Endodermal cell (in vitro differentiated cells): ENCODE measurements around the gene FRRS1L. TPM values are rescaled to one million over a fixed set of nuclear protein-coding genes. Genes with fewer than 3 reads are reported as not detected.

ENCODE experiments used
- DNase-seq: peaks from one replicate; pipeline ENCODE4 v3.0.0-alpha.2; 2017
- H3K27ac ChIP-seq: 2 replicates; pipeline ENCODE4 v1.5.1; 2013; ENCODE audit warnings: mild to moderate bottlenecking, low read depth, low read length, moderate library complexity
- H3K27me3 ChIP-seq: 2 replicates; pipeline ENCODE4 v1.6.1; 2013; ENCODE audit warnings: mild to moderate bottlenecking, low read length, moderate library complexity; ENCODE audit not compliant: insufficient read depth, control insufficient read depth, poor library complexity, severe bottlenecking
- H3K36me3 ChIP-seq: 2 replicates; pipeline ENCODE4 v1.7.0; 2013; ENCODE audit warnings: mild to moderate bottlenecking, low read length, moderate library complexity; ENCODE audit not compliant: control insufficient read depth, insufficient read depth
- H3K4me1 ChIP-seq: one replicate; pipeline ENCODE4 v1.7.0; 2013; ENCODE audit warnings: low read length; ENCODE audit not compliant: control insufficient read depth, insufficient read depth
- H3K4me3 ChIP-seq: 2 replicates; pipeline ENCODE4 v1.5.1; 2013; ENCODE audit warnings: mild to moderate bottlenecking, low read length, moderate library complexity
- H3K9ac ChIP-seq: 2 replicates; pipeline ENCODE4 v1.6.1; 2013; ENCODE audit warnings: mild to moderate bottlenecking, low read length, moderate library complexity; ENCODE audit not compliant: poor library complexity, severe bottlenecking; ENCODE audit errors: extremely low read depth
- H3K9me3 ChIP-seq: 2 replicates; pipeline ENCODE4 v1.6.1; 2013; ENCODE audit warnings: mild to moderate bottlenecking, low read length, moderate library complexity; ENCODE audit not compliant: control insufficient read depth
- H3K27ac Mint-ChIP-seq: 2 replicates; pipeline ENCODE4 v1.8.0; 2020; ENCODE audit warnings: mixed read lengths
- H3K27me3 Mint-ChIP-seq: 2 replicates; pipeline ENCODE4 v1.8.0; 2021; ENCODE audit warnings: mild to moderate bottlenecking, mixed read lengths; ENCODE audit not compliant: insufficient read depth
- H3K36me3 Mint-ChIP-seq: 2 replicates; pipeline ENCODE4 v1.8.0; 2020; ENCODE audit warnings: low read depth, mixed read lengths
- H3K4me1 Mint-ChIP-seq: 2 replicates; pipeline ENCODE4 v1.8.0; 2020; ENCODE audit warnings: mixed read lengths
- H3K4me3 Mint-ChIP-seq: 2 replicates; pipeline ENCODE4 v1.8.0; 2020; ENCODE audit warnings: mild to moderate bottlenecking, moderate library complexity, mixed read lengths
- H3K9me3 Mint-ChIP-seq: 2 replicates; pipeline ENCODE4 v1.8.0; 2020; ENCODE audit warnings: mild to moderate bottlenecking, mixed read lengths
- CTCF ChIP-seq: fragments of 200-600 bp; sonication (generic); conservative IDR thresholded peaks from 2 replicates; pipeline ENCODE4 v1.5.0; 2021; ENCODE audit warnings: antibody characterized with exemption, mild to moderate bottlenecking
- WGBS, 2 experiments: methylation state at CpG; one replicate each; pipeline versions ENCODE4 v1.1.5 to v1.1.7; 2013; ENCODE audit warnings: missing lambda C conversion rate in 2 of 2, mixed read lengths in 1 of 2; ENCODE audit not compliant: insufficient coverage in 1 of 2, insufficient read length in 1 of 2; 5-methylcytosine and 5-hydroxymethylcytosine counted together
- total RNA-seq, 2 donors: library from RNA; stranded (reverse); fragmentation: NEBNext Ultra II Directional in 1 of 2; extraction: Animal tissue kit (Norgen Biotek cat#: 25700) in 1 of 2; gene quantifications; 2 replicates in 1 of 2; 3 replicates in 1 of 2; pipeline ENCODE4 v1.2.1, GENCODE V29; 2021

The FRRS1L gene
- total RNA-seq, 2 donors from 2014 or later = 1.5 to 1.8 TPM

DNA sequence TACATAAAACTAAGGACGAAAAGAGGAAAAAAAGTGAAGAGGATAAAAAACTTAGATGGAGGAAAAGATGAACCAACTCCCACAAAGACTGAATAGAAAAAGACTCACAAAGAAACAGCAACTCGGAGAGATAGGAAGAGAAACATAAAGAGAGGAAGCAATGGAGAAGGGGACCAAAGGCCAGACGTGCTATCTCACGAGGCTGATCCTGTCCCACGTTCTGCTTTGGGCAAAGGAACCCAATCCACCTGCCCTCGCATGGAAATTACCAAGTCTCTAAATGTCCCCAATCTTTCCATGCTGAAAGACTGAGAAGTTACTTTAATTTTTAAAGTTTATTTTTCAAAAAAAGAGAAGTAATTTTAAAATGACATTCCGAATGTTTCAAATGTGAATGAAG is 83.9 kb downstream of the FRRS1L start:
- peaks cover 21% of the 10 kb centered on the region for H3K4me1 Mint-ChIP-seq
- H3K36me3 Mint-ChIP-seq = peaks cover 52% of the 10 kb centered on the region
- H3K27ac ChIP-seq = no peak overlapping the region
- H3K9me3 ChIP-seq = no peaks in the 10 kb centered on the region
- H3K4me3 Mint-ChIP-seq = no peak overlapping the region
- DNase-seq = no peak
- H3K36me3 ChIP-seq = peaks cover 56% of the 10 kb centered on the region
- H3K4me3 ChIP-seq = no peak overlapping the region
- H3K9ac ChIP-seq = no peak overlapping the region
- H3K27ac Mint-ChIP-seq = no peak overlapping the region
- H3K9me3 Mint-ChIP-seq = no peaks in the 10 kb centered on the region
- no peak for TF ChIP-seq CTCF
- peaks cover 2% of the 10 kb centered on the region for H3K4me1 ChIP-seq
- no peaks in the 10 kb centered on the region for H3K27me3 Mint-ChIP-seq
- H3K27me3 ChIP-seq = no peaks in the 10 kb centered on the region
- 92% methylated on average over 2 to 7 of the region's 7 CpGs for WGBS, 2 experiments

DNA sequence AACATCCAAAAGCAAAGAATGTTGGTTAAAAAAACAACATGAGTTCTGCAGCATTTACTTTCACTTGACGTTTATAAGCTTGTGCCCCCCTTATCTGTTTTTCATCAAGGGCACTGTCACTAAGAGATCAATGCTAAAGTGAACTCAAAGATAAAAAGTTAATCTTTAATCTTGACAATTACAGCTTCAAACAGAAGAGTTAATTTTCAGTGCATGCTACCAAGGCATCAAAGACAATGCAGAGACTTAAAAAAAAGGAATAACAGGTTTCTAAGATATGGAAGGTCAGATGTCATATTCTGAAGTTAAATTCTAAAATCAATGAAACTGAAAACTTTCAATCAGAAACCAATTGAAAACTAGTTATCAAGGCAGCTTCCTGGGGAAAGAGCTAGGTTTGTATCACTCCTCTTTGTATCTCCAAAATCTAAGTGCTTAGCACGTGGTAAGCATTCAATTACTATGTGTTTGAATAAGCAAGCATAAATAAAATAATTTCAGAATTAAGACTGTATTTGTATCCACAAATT is 84.9 kb downstream of the FRRS1L start:
- Mint-ChIP-seq H3K4me3 (no peak overlapping the region), H3K27ac (no peak overlapping the region), H3K36me3 (peaks cover 53% of the 10 kb centered on the region), H3K9me3 (no peaks in the 10 kb centered on the region), H3K27me3 (no peaks in the 10 kb centered on the region), H3K4me1 (peaks cover 17% of the 10 kb centered on the region)
- Histone ChIP-seq H3K4me3 (no peak overlapping the region), H3K27me3 (no peaks in the 10 kb centered on the region), H3K36me3 (peaks cover 56% of the 10 kb centered on the region), H3K9me3 (no peaks in the 10 kb centered on the region), H3K9ac (no peak overlapping the region), H3K4me1 (peaks cover 2% of the 10 kb centered on the region), H3K27ac (no peak overlapping the region)
- TF ChIP-seq CTCF = no peak
- DNase-seq = no peak
- 64 to 83% methylated on average over 1 of the region's 2 CpGs for WGBS, 2 experiments

Other genes with a start within 250 kb of the FRRS1L start
- 10 to 100 TPM; 32.9 to 37.1 TPM for gene ELP1, start 233.1 kb downstream of the FRRS1L start, total RNA-seq
- gene ABITRAM, start 232.8 kb downstream of the FRRS1L start, total RNA-seq = 10 to 100 TPM; 11.4 to 15.4 TPM
- gene CTNNAL1, start 153.8 kb downstream of the FRRS1L start, total RNA-seq = 10 to 100 TPM; 80.1 to 82.1 TPM
- gene TMEM245, start 47.3 kb downstream of the FRRS1L start, total RNA-seq = 10 to 100 TPM; 42.8 to 55.0 TPM
- 1 to 10 TPM; 6.4 to 6.6 TPM for gene EPB41L4B, start 153.8 kb upstream of the FRRS1L start, total RNA-seq